Measurements from ENCODE around the gene BTBD2. TPM values are rescaled to one million over a fixed set of nuclear protein-coding genes. Genes with fewer than 3 reads are reported as not detected.

The BTBD2 gene
- total and polyA plus RNA-seq, 2 of the 8 experiments (the other 6 are each of a cell fraction or from before 2014, with no cell fraction given): 91.7 to 92.3 TPM

GRCh38 chr19:2061495-2062388 lies 46.2 kb upstream of the BTBD2 start (continued):
- TF ChIP-seq HDAC2 (IDR thresholded peaks at IDR 0.05; ENCODE audit: borderline replicate concordance in 1 of 2, low read depth in 2 of 2, low read length in 2 of 2) (no peak; a peak in 1 of 4 replicates), RFX5 (IDR thresholded peaks at IDR 0.05; ENCODE audit: borderline replicate concordance, low read depth, low read length) (peak; percentile 75; the same call in 1 of the 2 replicates), SP4 (IDR thresholded peaks at IDR 0.05; ENCODE audit: low read length) (no peak), CTCF (IDR thresholded peaks at IDR 0.05; ENCODE audit: control extremely low read depth in 1 of 3, insufficient read depth in 1 of 3, low read depth in 1 of 3, low read length in 3 of 3) (peak in 2 of 3 experiments; percentile 0 to 4; a peak in 2 of 4 replicates), SAP30 (IDR thresholded peaks at IDR 0.05; ENCODE audit: insufficient read depth, insufficient replicate concordance, low read length) (no peak), HDAC6 (IDR thresholded peaks at IDR 0.05; ENCODE audit: low read depth, low read length) (no peak), TBP (IDR thresholded peaks at IDR 0.05; ENCODE audit: low read depth, low read length) (peak; percentile 81), CBX5 (IDR thresholded peaks at IDR 0.05; ENCODE audit: low read depth, low read length) (no peak), BCL11A (IDR thresholded peaks at IDR 0.05; ENCODE audit: low read depth in 2 of 2, low read length in 2 of 2) (no peak), CTBP2 (IDR thresholded peaks at IDR 0.05; ENCODE audit: borderline replicate concordance, insufficient read depth, insufficient read length, low read length) (no peak), BACH1 (IDR thresholded peaks at IDR 0.05; ENCODE audit: low read length) (no peak), SP2 (IDR thresholded peaks at IDR 0.05; ENCODE audit: low read length) (no peak), NANOG (IDR thresholded peaks at IDR 0.05; ENCODE audit: insufficient read depth, low read depth, low read length, poor library complexity, severe bottlenecking) (no peak), YY1 (IDR thresholded peaks at IDR 0.05; ENCODE audit: low read depth, low read length) (no peak), EGR1 (IDR thresholded peaks at IDR 0.05; ENCODE audit: borderline replicate concordance, low read depth, low read length) (no peak), CREB1 (IDR thresholded peaks at IDR 0.05) (peak; percentile 69), JUND (IDR thresholded peaks at IDR 0.05; ENCODE audit: low read length) (no peak), SP1 (IDR thresholded peaks at IDR 0.05; ENCODE audit: low read depth, low read length) (peak; percentile 76; the same call in 1 of the 2 replicates), RBBP5 (IDR thresholded peaks at IDR 0.05; ENCODE audit: borderline replicate concordance, low read depth, low read length) (no peak), FOSL1 (IDR thresholded peaks at IDR 0.05; ENCODE audit: insufficient read depth, low read depth, low read length) (no peak), CEBPB (IDR thresholded peaks at IDR 0.05; ENCODE audit: low read depth, low read length) (peak; percentile 68), POLR2A (IDR thresholded peaks at IDR 0.05; ENCODE audit: control extremely low read depth in 1 of 2, low read depth in 2 of 2, low read length in 2 of 2) (peak in 1 of 2 experiments; percentile 76; a peak in 2 of 3 replicates)
